NB4 (cell line): ENCODE results near the gene AMOTL1.

Experiments
- DNase-seq: peaks from one replicate; pipeline ENCODE4 v3.0.0; 2010; ENCODE audit warnings: low read depth
- H3K4me3 ChIP-seq: one replicate; pipeline ENCODE4 v1.5.1; 2011; ENCODE audit warnings: mild to moderate bottlenecking, low read depth, low read length, moderate library complexity
- MYC ChIP-seq: IDR thresholded peaks from 2 replicates; pipeline ENCODE4 v1.6.1; 2011; ENCODE audit warnings: low read depth, low read length
- POLR2A ChIP-seq: IDR thresholded peaks from 2 replicates; pipeline ENCODE4 v1.6.1; 2011; ENCODE audit warnings: mild to moderate bottlenecking; ENCODE audit not compliant: insufficient read length; ENCODE audit errors: extremely low read depth
- TF ChIP-seq, protein P1 (sequence below): IDR thresholded peaks from one replicate; pipeline ENCODE4 v1.5.1; 2012; ENCODE audit warnings: low read depth, low read length
- TF ChIP-seq, protein P2 (sequence below): IDR thresholded peaks from 2 replicates; pipeline ENCODE4 v1.6.1; 2011; ENCODE audit warnings: low read depth, low read length

The AMOTL1 gene

DNA sequence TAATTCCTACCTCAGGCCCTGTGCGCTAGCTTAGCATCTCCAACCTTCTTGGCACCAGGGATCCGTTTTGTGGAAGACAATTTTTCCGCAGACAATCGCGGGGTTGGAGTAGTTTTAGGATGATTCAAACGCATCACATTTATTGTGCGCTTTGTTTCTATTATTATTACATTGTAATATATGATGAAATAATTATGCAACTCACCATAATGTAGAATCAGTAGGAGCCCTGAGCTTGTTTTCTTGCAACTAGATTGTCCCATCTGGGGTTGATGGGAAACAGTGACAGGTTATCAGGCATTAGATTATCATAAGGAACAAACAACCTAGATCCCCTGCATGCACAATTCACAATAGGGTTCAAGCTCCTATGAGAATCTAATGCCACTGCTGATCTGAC, 52.3 kb downstream of the AMOTL1 start:
- TF ChIP-seq, protein P1, sequence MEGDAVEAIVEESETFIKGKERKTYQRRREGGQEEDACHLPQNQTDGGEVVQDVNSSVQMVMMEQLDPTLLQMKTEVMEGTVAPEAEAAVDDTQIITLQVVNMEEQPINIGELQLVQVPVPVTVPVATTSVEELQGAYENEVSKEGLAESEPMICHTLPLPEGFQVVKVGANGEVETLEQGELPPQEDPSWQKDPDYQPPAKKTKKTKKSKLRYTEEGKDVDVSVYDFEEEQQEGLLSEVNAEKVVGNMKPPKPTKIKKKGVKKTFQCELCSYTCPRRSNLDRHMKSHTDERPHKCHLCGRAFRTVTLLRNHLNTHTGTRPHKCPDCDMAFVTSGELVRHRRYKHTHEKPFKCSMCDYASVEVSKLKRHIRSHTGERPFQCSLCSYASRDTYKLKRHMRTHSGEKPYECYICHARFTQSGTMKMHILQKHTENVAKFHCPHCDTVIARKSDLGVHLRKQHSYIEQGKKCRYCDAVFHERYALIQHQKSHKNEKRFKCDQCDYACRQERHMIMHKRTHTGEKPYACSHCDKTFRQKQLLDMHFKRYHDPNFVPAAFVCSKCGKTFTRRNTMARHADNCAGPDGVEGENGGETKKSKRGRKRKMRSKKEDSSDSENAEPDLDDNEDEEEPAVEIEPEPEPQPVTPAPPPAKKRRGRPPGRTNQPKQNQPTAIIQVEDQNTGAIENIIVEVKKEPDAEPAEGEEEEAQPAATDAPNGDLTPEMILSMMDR = no peak
- TF ChIP-seq, protein P2, sequence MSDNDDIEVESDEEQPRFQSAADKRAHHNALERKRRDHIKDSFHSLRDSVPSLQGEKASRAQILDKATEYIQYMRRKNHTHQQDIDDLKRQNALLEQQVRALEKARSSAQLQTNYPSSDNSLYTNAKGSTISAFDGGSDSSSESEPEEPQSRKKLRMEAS = no peak
- TF ChIP-seq POLR2A (no peak), MYC (no peak)
- no peak overlapping the region for H3K4me3 ChIP-seq
- no peak for DNase-seq

DNA sequence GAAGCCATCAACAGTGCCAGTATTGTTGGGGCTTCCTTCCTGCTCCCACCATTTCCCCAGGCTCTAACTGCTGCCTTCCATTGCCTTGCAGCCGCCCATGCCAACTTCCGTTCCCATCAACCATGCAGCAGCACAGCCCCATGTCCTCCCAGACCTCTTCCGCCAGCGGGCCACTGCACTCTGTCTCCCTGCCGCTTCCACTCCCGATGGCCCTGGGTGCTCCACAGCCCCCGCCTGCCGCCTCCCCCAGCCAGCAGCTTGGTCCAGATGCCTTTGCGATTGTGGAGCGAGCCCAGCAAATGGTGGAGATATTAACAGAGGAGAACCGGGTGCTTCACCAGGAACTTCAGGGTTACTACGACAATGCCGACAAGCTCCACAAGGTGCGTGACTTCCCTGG, 53.3 kb downstream of the AMOTL1 start:
- no peak overlapping the region for H3K4me3 ChIP-seq
- DNase-seq = no peak
- TF ChIP-seq, protein P2 = no peak
- no peak for TF ChIP-seq POLR2A
- TF ChIP-seq, protein P1 = no peak
- TF ChIP-seq MYC = no peak

DNA sequence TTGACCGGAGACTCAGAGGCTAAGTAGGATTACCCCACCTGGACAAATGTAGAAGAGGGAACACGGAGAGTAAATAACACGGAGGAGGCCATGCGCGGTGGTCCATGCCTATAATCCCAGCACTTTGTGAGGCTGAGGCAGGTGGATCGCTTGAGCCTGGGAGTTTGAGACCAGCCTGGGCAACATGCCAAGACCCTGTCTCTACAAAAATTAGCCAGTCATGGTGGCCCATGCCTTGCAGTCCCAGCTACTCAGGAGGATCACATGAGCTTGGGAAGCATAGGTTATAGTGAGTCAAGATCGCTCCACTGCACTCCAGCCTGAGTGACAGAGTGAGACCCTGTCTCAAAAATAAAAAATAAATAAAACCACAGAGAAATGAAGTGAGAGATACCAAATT, 53.9 kb downstream of the AMOTL1 start:
- no peak overlapping the region for H3K4me3 ChIP-seq
- DNase-seq = no peak
- TF ChIP-seq MYC = no peak
- TF ChIP-seq, protein P1 = no peak
- no peak for TF ChIP-seq POLR2A
- TF ChIP-seq, protein P2 = no peak

DNA sequence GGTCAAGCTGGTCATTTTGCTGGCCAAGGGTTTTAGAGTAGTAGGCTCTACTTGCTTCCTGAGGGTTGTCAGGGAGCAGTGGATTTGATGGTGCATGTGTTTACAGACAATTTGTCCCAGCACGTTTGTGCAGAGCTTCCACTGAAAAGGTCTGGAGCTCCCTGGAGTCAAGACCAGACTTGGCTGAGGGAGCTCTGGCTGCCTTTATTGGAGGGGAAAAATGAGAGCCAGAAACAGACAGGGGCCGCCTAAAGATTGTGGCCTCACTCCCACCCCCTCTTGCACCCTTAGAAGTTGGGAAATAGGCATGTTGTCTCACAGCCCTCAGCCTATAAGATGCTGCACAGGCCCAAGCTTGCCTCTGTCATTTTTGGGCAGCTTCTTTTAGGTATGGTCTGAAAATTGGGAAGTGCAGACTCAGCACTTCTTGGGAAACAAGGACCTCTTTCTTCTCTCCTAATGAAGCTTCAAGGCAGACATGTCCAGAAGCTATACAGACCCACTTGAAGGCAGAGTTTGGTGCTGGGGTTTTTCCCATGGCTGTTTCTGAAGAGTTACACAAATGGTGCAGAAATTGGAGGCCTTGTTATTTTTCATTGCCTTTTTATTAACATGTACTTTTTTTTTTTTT, 55.1 kb downstream of the AMOTL1 start:
- DNase-seq = no peak
- H3K4me3 ChIP-seq = no peak overlapping the region
- TF ChIP-seq POLR2A (no peak), MYC (no peak)
- TF ChIP-seq, protein P2 = no peak
- TF ChIP-seq, protein P1 = no peak

DNA sequence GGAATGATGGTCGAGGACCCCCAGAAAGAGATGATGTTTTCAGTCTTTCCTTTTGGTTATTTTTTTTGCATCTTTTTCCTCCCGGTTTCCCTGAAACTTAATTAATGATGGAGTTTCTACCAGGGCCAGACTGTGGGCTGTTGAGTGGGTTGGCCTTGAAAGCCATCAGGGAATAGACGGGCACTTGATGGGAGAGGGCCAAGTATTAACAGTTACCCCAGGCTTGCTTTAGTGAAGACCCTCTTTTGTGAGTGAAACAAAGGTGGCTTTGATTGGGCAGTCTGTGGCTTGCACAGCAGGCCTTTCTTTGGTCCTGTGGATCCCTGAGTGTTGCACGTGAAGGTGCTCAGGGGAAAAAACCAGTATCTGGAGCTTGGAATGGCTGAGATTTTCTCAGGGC, 56.9 kb downstream of the AMOTL1 start:
- no peak for DNase-seq
- TF ChIP-seq, protein P2 = no peak
- TF ChIP-seq POLR2A (no peak), MYC (no peak)
- TF ChIP-seq, protein P1 = no peak
- H3K4me3 ChIP-seq = no peak overlapping the region

DNA sequence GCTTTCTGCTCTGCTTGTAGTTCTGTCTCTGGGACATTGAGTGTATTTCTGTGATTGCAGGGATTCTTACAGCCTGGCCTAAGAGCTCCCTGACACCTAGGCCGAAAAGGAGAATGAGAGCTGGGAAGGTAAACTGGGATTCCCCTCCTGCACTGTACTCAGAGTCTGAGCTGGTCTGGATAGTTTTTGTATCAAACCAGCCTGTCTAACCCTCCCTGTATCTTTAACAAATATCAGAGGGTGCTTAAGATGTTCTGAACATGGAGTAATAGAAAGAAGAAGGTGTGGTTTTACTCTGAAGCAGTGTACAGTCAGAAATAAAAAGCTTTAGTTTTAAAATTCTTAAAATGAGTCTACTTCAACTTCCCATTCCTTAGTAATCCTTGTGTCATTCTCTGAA, 57.3 kb downstream of the AMOTL1 start:
- TF ChIP-seq, protein P2 = no peak
- TF ChIP-seq MYC (no peak), POLR2A (no peak)
- TF ChIP-seq, protein P1 = no peak
- no peak overlapping the region for H3K4me3 ChIP-seq
- DNase-seq = no peak
